ENCODE measurements around the gene FAM174C. TPM values are rescaled to one million over a fixed set of nuclear protein-coding genes. Genes with fewer than 3 reads are reported as not detected.

The FAM174C gene
- total RNA-seq, 4 donors from 2014 or later: 44.3 to 72.5 (median 58.2) TPM

- no peaks in the 10 kb centered on the region for H3K4me1 ChIP-seq
- H3K27me3 ChIP-seq: peaks cover 24% of the 10 kb centered on the region
- H3K9me3 ChIP-seq: no peaks in the 10 kb centered on the region
- H3K4me3 ChIP-seq: no peak overlapping the region
- no peak overlapping the region for H3K27ac ChIP-seq
- 89% methylated on average over 26 of the region's 38 CpGs for WGBS
- H3K36me3 ChIP-seq: no peaks in the 10 kb centered on the region
- TF ChIP-seq CTCF (IDR thresholded peaks at IDR 0.05) (no peak), POLR2A (IDR thresholded peaks at IDR 0.05) (no peak), POLR2AphosphoS5 (IDR thresholded peaks at IDR 0.05) (no peak), EP300 (IDR thresholded peaks at IDR 0.05) (no peak)
- DNase-seq (ENCODE audit: low spot score in 2 of 2): peak in 1 of 2 donors; percentile 54
Measured at GRCh38 chr19:1307320-1307719, 32.0 kb downstream of the FAM174C start.

GRCh38 chr19:1307755-1308303 is 32.5 kb downstream of the FAM174C start:
- Histone ChIP-seq H3K4me3 (no peak overlapping the region), H3K36me3 (no peaks in the 10 kb centered on the region), H3K27me3 (peaks cover 29% of the 10 kb centered on the region), H3K4me1 (no peaks in the 10 kb centered on the region), H3K27ac (no peak overlapping the region), H3K9me3 (no peaks in the 10 kb centered on the region)
- WGBS: 88% methylated on average over 6 of the region's 20 CpGs
- no peak for TF ChIP-seq POLR2AphosphoS5 (IDR thresholded peaks at IDR 0.05)
- TF ChIP-seq EP300 (IDR thresholded peaks at IDR 0.05): no peak
- TF ChIP-seq CTCF (IDR thresholded peaks at IDR 0.05): no peak
- no peak for TF ChIP-seq POLR2A (IDR thresholded peaks at IDR 0.05)
- no peak for DNase-seq (ENCODE audit: low spot score in 2 of 2)

GRCh38 chr19:1308718-1309117 is 33.4 kb downstream of the FAM174C start:
- Histone ChIP-seq H3K4me3 (no peak overlapping the region), H3K4me1 (peaks cover 6% of the 10 kb centered on the region), H3K36me3 (no peaks in the 10 kb centered on the region), H3K9me3 (no peaks in the 10 kb centered on the region), H3K27ac (no peak overlapping the region), H3K27me3 (peaks cover 37% of the 10 kb centered on the region)
- WGBS: 52% methylated on average over 11 of the region's 11 CpGs
- no peak for TF ChIP-seq POLR2A (IDR thresholded peaks at IDR 0.05)
- DNase-seq (ENCODE audit: low spot score in 2 of 2): no peak

GRCh38 chr19:1309977-1310852 is 34.9 kb downstream of the FAM174C start:
- no peaks in the 10 kb centered on the region for H3K36me3 ChIP-seq
- H3K4me1 ChIP-seq: peaks cover 7% of the 10 kb centered on the region
- no peak overlapping the region for H3K27ac ChIP-seq
- peaks cover 51% of the 10 kb centered on the region for H3K27me3 ChIP-seq
- TF ChIP-seq EP300 (IDR thresholded peaks at IDR 0.05) (no peak), POLR2A (IDR thresholded peaks at IDR 0.05) (no peak), POLR2AphosphoS5 (IDR thresholded peaks at IDR 0.05) (no peak), CTCF (IDR thresholded peaks at IDR 0.05) (no peak)
- no peaks in the 10 kb centered on the region for H3K9me3 ChIP-seq
- WGBS: 58% methylated on average over 18 of the region's 28 CpGs
- no peak for DNase-seq (ENCODE audit: low spot score in 2 of 2)
- H3K4me3 ChIP-seq: no peak overlapping the region

GRCh38 chr19:1310853-1311180 is 35.5 kb downstream of the FAM174C start:
- 85% methylated on average over 11 of the region's 18 CpGs for WGBS
- Histone ChIP-seq H3K36me3 (no peaks in the 10 kb centered on the region), H3K27me3 (peaks cover 57% of the 10 kb centered on the region), H3K4me3 (no peak overlapping the region), H3K4me1 (peaks cover 12% of the 10 kb centered on the region), H3K9me3 (no peaks in the 10 kb centered on the region), H3K27ac (no peak overlapping the region)
- TF ChIP-seq CTCF (IDR thresholded peaks at IDR 0.05) (no peak), EP300 (IDR thresholded peaks at IDR 0.05) (no peak), POLR2AphosphoS5 (IDR thresholded peaks at IDR 0.05) (no peak), POLR2A (IDR thresholded peaks at IDR 0.05) (no peak)
- DNase-seq (ENCODE audit: low spot score in 2 of 2): no peak

Data from suprapubic skin (tissue), 4 donors.